Adrenal gland (tissue), 12 donors: Measurements from ENCODE around the gene NDUFC2. TPM values are rescaled to one million over a fixed set of nuclear protein-coding genes. Genes with fewer than 3 reads are reported as not detected.

Source experiments
- DNase-seq, 7 donors: peaks; one replicate each; pipeline ENCODE4 v3.0.0-alpha.2; 2019 to 2020
- H3K27ac ChIP-seq, 5 donors: fragments of 200-600 bp; sonication (generic) in 4 of 5; 1 replicate in 3 of 5; 2 replicates in 2 of 5; pipeline versions ENCODE4 v1.5.1 to v1.8.0; 2016 to 2020; ENCODE audit warnings: mild to moderate bottlenecking in 1 of 5
- H3K27me3 ChIP-seq: fragments of 200-600 bp; 2 replicates; pipeline ENCODE4 v1.8.0; 2021
- H3K36me3 ChIP-seq, 2 donors: fragments of 200-600 bp; replicated peaks in 1 of 2; 1 replicate in 1 of 2; 2 replicates in 1 of 2; pipeline versions ENCODE4 v1.5.1 to v1.8.0; 2018 to 2022
- H3K4me1 ChIP-seq, 2 donors: fragments of 200-600 bp; replicated peaks in 1 of 2; 1 replicate in 1 of 2; 2 replicates in 1 of 2; pipeline versions ENCODE4 v1.5.1 to v1.8.0; 2018 to 2021
- H3K4me3 ChIP-seq, 4 donors: fragments of 200-600 bp; sonication (generic) in 3 of 4; one replicate each; pipeline ENCODE4 v1.5.1; 2016 to 2018
- H3K9me3 ChIP-seq, 3 donors: fragments of 200-600 bp; sonication (generic) in 1 of 3; replicated peaks in 1 of 3; 1 replicate in 2 of 3; 2 replicates in 1 of 3; pipeline versions ENCODE4 v1.5.1 to v1.8.0; 2016 to 2021
- POLR2A ChIP-seq, 2 donors: fragments of 450-650 bp; IDR thresholded peaks; one replicate each; pipeline ENCODE4 v1.6.1; 2017; ENCODE audit warnings: antibody characterized with exemption in 2 of 2, mild to moderate bottlenecking in 2 of 2, moderate library complexity in 1 of 2
- WGBS, 4 donors: extraction: QIAGEN DNeasy Blood & Tissue Kit in 2 of 4; methylation state at CpG; one replicate each; pipeline versions ENCODE4 v1.1.5 to v1.1.7; 2013 to 2017; 5-methylcytosine and 5-hydroxymethylcytosine counted together
- intact Hi-C, 2 donors: fragments of 100-400 bp; cut with DNase I; formaldehyde crosslinking; loops; one replicate each; pipeline versions ENCODE4 v1.14.1 to v1.15.0; 2022 to 2023
- polyA plus RNA-seq, 3 donors: library from polyadenylated mRNA; stranded (reverse); fragments of 200-250 nt in 2 of 3; fragments of 350-450 nt in 1 of 3; fragmentation: Illumina TruSeq in 1 of 3; extraction: RNeasy Lipid Tissue Mini Kit (QIAGEN cat#74804) in 1 of 3; gene quantifications; one replicate each; pipeline ENCODE4 v1.2.3, GENCODE V29; 2013 to 2014
- total RNA-seq, 9 donors: library from RNA; depleted of rRNA in 4 of 9; stranded (reverse); fragments of >200 nt in 4 of 9; fragments of 120-200 nt in 1 of 9; fragmentation: NEBNext Ultra II Directional in 1 of 9; extraction: Animal tissue kit (Norgen Biotek cat#: 25700) in 1 of 9; gene quantifications; one replicate each; pipeline versions ENCODE4 v1.1.0 to v1.2.4, GENCODE V29; 2013 to 2023
- TF ChIP-seq, protein P1 (sequence below), 6 experiments: fragments of 450-650 bp in 4 of 6; fragments of 200-600 bp in 2 of 6; sonication (generic) in 1 of 6; IDR thresholded peaks; 1 replicate in 5 of 6; 2 replicates in 1 of 6; pipeline versions ENCODE4 v1.5.1 to v1.8.0; 2016 to 2021; ENCODE audit warnings: antibody characterized with exemption in 6 of 6, mild to moderate bottlenecking in 2 of 6, moderate library complexity in 1 of 6
- donor health status: healthy with polysubstance abuse.
- donor health status: Bipolar disorder and iron deficiency.
- donor health status: DM: yes; HTN: yes; CAD: no.
- donor health status: DM: no; HTN: no; CAD: no.
- donor health status: DM: no; HTN: no; CAD: no.
- donor health status: DM: yes; HTN: yes; CAD: no.

NDUFC2 gene
- total and polyA plus RNA-seq, 12 donors = 75.4 to 487 (median 332) TPM

DNA sequence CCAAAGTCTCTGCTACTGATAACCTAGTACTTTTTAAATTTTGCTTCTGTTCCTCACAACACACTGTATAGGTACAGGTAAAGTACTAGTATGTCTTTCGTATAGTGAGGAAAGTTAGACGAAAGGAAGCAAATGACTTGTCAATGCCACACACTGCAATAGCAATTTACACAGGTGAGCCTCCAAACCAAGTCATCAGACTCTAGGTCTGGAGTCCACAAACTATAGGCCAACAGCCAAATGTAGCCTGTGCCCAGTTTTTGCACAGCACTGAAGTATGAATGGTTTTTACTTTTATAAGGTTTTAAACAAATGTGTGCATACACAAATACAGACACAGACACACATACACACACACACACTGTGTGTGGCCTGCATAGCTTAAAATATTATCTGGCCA, 31.6 kb upstream of the NDUFC2 start:
- no peaks in the 10 kb centered on the region for H3K27me3 ChIP-seq
- H3K4me3 ChIP-seq = no peak overlapping the region
- WGBS, 4 donors = 85 to 98% (median 90%) methylated on average over 2 of the region's 2 CpGs
- H3K36me3 ChIP-seq = peaks cover 0 to 6% of the 10 kb centered on the region in 2 donors
- no peak for TF ChIP-seq POLR2A (IDR thresholded peaks at IDR 0.05)
- TF ChIP-seq, protein P1, sequence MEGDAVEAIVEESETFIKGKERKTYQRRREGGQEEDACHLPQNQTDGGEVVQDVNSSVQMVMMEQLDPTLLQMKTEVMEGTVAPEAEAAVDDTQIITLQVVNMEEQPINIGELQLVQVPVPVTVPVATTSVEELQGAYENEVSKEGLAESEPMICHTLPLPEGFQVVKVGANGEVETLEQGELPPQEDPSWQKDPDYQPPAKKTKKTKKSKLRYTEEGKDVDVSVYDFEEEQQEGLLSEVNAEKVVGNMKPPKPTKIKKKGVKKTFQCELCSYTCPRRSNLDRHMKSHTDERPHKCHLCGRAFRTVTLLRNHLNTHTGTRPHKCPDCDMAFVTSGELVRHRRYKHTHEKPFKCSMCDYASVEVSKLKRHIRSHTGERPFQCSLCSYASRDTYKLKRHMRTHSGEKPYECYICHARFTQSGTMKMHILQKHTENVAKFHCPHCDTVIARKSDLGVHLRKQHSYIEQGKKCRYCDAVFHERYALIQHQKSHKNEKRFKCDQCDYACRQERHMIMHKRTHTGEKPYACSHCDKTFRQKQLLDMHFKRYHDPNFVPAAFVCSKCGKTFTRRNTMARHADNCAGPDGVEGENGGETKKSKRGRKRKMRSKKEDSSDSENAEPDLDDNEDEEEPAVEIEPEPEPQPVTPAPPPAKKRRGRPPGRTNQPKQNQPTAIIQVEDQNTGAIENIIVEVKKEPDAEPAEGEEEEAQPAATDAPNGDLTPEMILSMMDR (IDR thresholded peaks at IDR 0.05) = no peak
- H3K9me3 ChIP-seq = no peaks in the 10 kb centered on the region
- no peak overlapping the region for H3K27ac ChIP-seq
- intact Hi-C loops = no loop called here
- no peak for DNase-seq
- no peaks in the 10 kb centered on the region for H3K4me1 ChIP-seq

DNA sequence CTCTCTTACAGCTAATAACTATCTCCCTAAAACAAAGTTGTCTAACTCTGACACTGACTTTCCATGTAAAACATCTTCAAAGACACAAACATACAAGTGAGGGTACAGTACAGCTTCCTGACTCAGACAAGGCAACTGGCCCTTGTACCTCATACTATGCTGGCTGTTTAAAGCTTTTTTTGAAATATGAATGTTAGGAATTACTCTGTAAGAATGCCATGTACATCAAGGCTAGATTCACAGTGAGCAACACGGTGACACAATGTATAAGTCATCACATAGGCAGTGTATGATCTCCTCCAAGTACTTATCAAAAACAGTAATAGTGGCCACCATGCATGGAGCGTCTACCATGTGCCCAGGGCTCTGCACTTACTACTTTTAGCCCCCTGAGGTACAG, 31.2 kb upstream of the NDUFC2 start:
- no peaks in the 10 kb centered on the region for H3K27me3 ChIP-seq
- H3K36me3 ChIP-seq = peaks cover 0 to 6% of the 10 kb centered on the region in 2 donors
- H3K4me3 ChIP-seq = no peak overlapping the region
- H3K27ac ChIP-seq = no peak overlapping the region
- 85 to 100% (median 95%) methylated on average over 2 of the region's 2 CpGs for WGBS, 4 donors
- no peak for DNase-seq
- TF ChIP-seq, protein P1 (IDR thresholded peaks at IDR 0.05) = no peak
- TF ChIP-seq POLR2A (IDR thresholded peaks at IDR 0.05) = no peak
- intact Hi-C loops = no loop called here
- H3K4me1 ChIP-seq = no peaks in the 10 kb centered on the region
- H3K9me3 ChIP-seq = no peaks in the 10 kb centered on the region

DNA sequence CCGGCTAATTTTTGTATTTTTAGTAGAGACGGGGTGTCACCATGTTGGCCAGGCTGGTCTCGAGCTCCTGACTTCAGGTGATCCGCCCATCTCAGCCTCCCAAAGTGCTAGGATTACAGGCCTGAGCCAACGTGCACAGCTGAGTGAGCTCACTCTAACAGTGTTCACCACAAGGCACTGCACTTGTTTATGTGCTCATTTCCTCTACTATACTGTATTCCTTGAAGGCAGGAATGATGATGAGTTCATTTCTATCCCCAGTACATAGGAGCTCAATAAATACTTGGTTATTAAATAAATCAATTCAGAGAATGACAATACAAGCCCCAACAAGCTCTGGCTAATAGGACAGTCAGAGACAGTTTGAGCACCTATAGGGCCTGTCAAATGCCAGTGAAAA, 30.7 kb upstream of the NDUFC2 start:
- 92 to 96% (median 95%) methylated on average over 5 of the region's 5 CpGs for WGBS, 4 donors
- TF ChIP-seq, protein P1 (IDR thresholded peaks at IDR 0.05) = no peak
- no peak for TF ChIP-seq POLR2A (IDR thresholded peaks at IDR 0.05)
- Histone ChIP-seq H3K36me3 (peaks cover 0 to 6% of the 10 kb centered on the region in 2 donors), H3K27ac (no peak overlapping the region), H3K27me3 (no peaks in the 10 kb centered on the region), H3K9me3 (no peaks in the 10 kb centered on the region), H3K4me1 (no peaks in the 10 kb centered on the region), H3K4me3 (no peak overlapping the region)
- intact Hi-C loops = no loop called here
- no peak for DNase-seq

DNA sequence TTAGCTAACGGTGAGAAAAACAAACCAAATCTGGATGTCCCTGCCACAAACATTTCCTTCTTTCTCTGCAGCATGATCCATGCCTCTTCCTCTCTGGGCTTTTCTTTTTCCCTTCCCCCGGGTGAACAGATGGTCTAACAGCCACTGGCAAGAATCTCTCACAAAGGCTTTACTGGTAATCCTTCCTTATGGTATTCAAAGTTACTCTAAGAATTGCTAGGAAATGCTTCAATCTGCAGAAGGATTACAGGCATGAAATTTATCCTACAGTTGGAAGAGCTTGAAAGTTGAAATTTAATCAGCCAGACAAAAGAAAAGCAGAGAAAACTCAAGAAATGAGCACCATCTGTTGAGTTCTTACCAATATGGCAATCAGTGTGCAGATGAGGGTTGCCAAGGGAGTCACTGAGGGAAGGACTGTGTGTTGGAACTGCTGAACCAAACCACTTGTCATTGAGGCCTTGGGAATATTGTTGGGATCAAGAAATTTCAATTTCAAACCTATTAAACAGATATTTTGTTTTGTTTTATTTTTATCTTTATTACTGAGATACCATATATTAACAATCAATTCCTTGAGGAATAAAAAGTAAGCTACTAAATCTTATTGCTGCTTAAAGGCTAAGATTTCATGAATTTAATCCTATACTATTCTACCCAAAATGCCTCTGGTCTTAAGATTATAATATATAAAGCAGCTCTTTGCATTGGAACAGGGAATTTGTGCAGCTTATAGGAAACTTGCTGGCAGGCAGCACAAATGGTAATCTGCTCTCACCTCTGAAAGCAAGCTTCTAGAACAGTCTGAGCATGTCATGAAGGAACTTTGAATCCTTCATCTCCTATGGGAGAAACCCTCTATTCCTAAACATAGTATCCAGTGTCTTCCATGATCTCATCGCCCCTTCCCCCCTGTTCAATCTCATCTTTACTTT, 29.7 kb upstream of the NDUFC2 start:
- H3K4me3 ChIP-seq = no peak overlapping the region
- intact Hi-C loops = no loop called here
- H3K36me3 ChIP-seq = peaks cover 0 to 6% of the 10 kb centered on the region in 2 donors
- no peak for TF ChIP-seq POLR2A (IDR thresholded peaks at IDR 0.05)
- TF ChIP-seq, protein P1 (IDR thresholded peaks at IDR 0.05) = no peak
- H3K27me3 ChIP-seq = no peaks in the 10 kb centered on the region
- H3K27ac ChIP-seq = no peak overlapping the region
- H3K9me3 ChIP-seq = no peaks in the 10 kb centered on the region
- DNase-seq = no peak
- 81 to 86% (median 86%) methylated on average over 3 of the region's 3 CpGs for WGBS, 4 donors
- no peaks in the 10 kb centered on the region for H3K4me1 ChIP-seq
